ENCODE results near the gene ABCC12. TPM values are rescaled to one million over a fixed set of nuclear protein-coding genes. Genes with fewer than 3 reads are reported as not detected.
A peak's percentile ranks its signal among the peaks of the same experiment; 100 is the strongest.

Gene ABCC12
- total RNA-seq, 1 donor from 2014 or later = not detected

GRCh38 chr16:48194828-48195556, 39.2 kb upstream of the ABCC12 start:
- H3K4me3 ChIP-seq (ENCODE audit: low read depth, low read length) = no peak overlapping the region
- DNase-seq (ENCODE audit: low read depth) = peak; percentile 48

GRCh38 chr16:48193846-48194245, 38.1 kb upstream of the ABCC12 start:
- H3K36me3 ChIP-seq (ENCODE audit: control insufficient read depth, insufficient read depth, low read length) = no peaks in the 10 kb centered on the region
- TF ChIP-seq, protein P1, sequence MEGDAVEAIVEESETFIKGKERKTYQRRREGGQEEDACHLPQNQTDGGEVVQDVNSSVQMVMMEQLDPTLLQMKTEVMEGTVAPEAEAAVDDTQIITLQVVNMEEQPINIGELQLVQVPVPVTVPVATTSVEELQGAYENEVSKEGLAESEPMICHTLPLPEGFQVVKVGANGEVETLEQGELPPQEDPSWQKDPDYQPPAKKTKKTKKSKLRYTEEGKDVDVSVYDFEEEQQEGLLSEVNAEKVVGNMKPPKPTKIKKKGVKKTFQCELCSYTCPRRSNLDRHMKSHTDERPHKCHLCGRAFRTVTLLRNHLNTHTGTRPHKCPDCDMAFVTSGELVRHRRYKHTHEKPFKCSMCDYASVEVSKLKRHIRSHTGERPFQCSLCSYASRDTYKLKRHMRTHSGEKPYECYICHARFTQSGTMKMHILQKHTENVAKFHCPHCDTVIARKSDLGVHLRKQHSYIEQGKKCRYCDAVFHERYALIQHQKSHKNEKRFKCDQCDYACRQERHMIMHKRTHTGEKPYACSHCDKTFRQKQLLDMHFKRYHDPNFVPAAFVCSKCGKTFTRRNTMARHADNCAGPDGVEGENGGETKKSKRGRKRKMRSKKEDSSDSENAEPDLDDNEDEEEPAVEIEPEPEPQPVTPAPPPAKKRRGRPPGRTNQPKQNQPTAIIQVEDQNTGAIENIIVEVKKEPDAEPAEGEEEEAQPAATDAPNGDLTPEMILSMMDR (IDR thresholded peaks at IDR 0.05; ENCODE audit: insufficient read depth, low read length, poor library complexity, severe bottlenecking) = no peak
- no peaks in the 10 kb centered on the region for H3K27me3 ChIP-seq (ENCODE audit: control insufficient read depth, insufficient read depth, low read length)
- no peak for DNase-seq (ENCODE audit: low read depth)
- no peak overlapping the region for H3K4me3 ChIP-seq (ENCODE audit: low read depth, low read length)

More at GRCh38 chr16:48194828-48195556, 39.2 kb upstream of the ABCC12 start:
- no peaks in the 10 kb centered on the region for H3K27me3 ChIP-seq (ENCODE audit: control insufficient read depth, insufficient read depth, low read length)
- H3K36me3 ChIP-seq (ENCODE audit: control insufficient read depth, insufficient read depth, low read length) = no peaks in the 10 kb centered on the region
- TF ChIP-seq, protein P1 (IDR thresholded peaks at IDR 0.05; ENCODE audit: insufficient read depth, low read length, poor library complexity, severe bottlenecking) = no peak

- DNase-seq (ENCODE audit: low read depth) = no peak
- TF ChIP-seq, protein P1 (IDR thresholded peaks at IDR 0.05; ENCODE audit: insufficient read depth, low read length, poor library complexity, severe bottlenecking) = no peak
- Histone ChIP-seq H3K4me3 (ENCODE audit: low read depth, low read length) (no peak overlapping the region), H3K36me3 (ENCODE audit: control insufficient read depth, insufficient read depth, low read length) (no peaks in the 10 kb centered on the region), H3K27me3 (ENCODE audit: control insufficient read depth, insufficient read depth, low read length) (no peaks in the 10 kb centered on the region)
Measured at GRCh38 chr16:48188449-48189102, 32.8 kb upstream of the ABCC12 start.

DNA sequence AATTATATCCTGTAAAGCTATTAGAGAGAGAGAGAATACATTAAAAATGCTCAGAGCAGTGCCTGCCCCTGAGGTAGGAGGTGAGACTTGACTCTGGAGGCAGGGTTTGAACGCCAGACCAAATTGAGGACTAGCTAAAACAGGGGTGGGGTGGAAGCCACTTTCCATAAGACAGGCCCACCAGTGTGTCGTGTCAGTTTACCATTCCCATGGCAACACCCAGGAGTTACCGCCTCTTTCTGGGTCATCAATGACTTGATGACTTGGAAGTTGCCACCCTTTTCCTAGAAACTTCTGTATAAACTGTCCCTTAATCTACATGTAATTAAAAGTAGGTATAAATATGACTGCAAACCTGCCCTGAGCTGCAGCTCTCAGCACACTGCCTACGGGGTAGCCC, 32.0 kb upstream of the ABCC12 start:
- no peak overlapping the region for H3K4me3 ChIP-seq (ENCODE audit: low read depth, low read length)

GRCh38 chr16:48184681-48185080, 28.9 kb upstream of the ABCC12 start:
- DNase-seq (ENCODE audit: low read depth) = no peak

More for the DNA sequence above, 32.0 kb upstream of the ABCC12 start:
- Histone ChIP-seq H3K27me3 (ENCODE audit: control insufficient read depth, insufficient read depth, low read length) (no peaks in the 10 kb centered on the region), H3K36me3 (ENCODE audit: control insufficient read depth, insufficient read depth, low read length) (no peaks in the 10 kb centered on the region)
- TF ChIP-seq, protein P1 (IDR thresholded peaks at IDR 0.05; ENCODE audit: insufficient read depth, low read length, poor library complexity, severe bottlenecking) = no peak
- DNase-seq (ENCODE audit: low read depth) = no peak

More at GRCh38 chr16:48184681-48185080, 28.9 kb upstream of the ABCC12 start:
- TF ChIP-seq, protein P1 (IDR thresholded peaks at IDR 0.05; ENCODE audit: insufficient read depth, low read length, poor library complexity, severe bottlenecking) = no peak
- H3K27me3 ChIP-seq (ENCODE audit: control insufficient read depth, insufficient read depth, low read length) = no peaks in the 10 kb centered on the region
- no peaks in the 10 kb centered on the region for H3K36me3 ChIP-seq (ENCODE audit: control insufficient read depth, insufficient read depth, low read length)
- no peak overlapping the region for H3K4me3 ChIP-seq (ENCODE audit: low read depth, low read length)
